ENCODE measurements around the gene SEPHS2.

SEPHS2 gene

DNA sequence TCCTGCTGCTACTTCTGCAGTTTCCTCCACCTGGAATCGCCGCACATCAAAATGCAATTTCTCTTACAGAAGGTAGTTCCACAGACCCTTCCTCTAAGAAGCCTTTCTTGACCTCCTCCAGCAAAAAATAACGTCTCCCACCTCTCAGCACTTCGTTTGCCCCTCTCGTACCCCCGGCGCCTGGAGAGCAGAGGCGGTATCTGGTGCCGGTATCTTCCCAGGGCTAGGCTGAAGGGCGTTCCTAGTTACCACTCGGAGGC is 16.3 kb downstream of the SEPHS2 start:
- DNase-seq: peak in 1 of 3 experiments; percentile 69

- DNase-seq: no peak
These were observed 17.6 kb downstream of the SEPHS2 start for GRCh38 chr16:30428055-30428454.

- DNase-seq: no peak
These were observed 24.7 kb downstream of the SEPHS2 start for GRCh38 chr16:30421010-30421409.

GRCh38 chr16:30418350-30419181 is 27.1 kb downstream of the SEPHS2 start:
- DNase-seq: no peak

DNA sequence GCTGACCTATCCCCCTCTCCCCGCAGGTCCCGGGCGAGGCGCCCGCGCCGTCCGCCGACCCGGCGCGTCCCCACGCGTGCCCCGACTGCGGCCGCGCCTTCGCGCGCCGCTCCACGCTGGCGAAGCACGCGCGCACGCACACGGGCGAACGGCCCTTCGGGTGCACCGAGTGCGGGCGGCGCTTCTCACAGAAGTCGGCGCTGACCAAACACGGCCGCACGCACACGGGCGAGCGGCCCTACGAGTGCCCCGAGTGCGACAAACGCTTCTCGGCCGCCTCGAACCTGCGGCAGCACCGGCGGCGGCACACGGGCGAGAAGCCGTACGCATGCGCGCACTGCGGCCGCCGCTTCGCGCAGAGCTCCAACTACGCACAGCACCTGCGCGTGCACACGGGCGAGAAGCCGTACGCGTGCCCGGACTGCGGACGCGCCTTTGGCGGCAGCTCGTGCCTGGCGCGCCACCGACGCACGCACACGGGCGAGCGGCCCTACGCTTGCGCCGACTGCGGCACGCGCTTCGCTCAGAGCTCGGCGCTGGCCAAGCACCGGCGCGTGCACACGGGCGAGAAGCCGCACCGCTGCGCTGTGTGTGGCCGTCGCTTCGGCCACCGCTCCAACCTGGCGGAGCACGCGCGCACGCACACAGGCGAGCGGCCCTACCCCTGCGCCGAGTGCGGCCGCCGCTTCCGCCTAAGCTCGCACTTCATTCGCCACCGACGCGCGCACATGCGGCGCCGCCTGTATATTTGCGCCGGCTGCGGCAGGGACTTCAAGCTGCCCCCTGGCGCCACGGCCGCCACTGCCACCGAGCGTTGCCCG is 27.9 kb downstream of the SEPHS2 start:
- peak; percentile 92 to 96 (median 96) for DNase-seq

- peak in 1 of 3 experiments; percentile 72 for DNase-seq
These were observed 28.8 kb downstream of the SEPHS2 start for GRCh38 chr16:30416624-30417528.

DNA sequence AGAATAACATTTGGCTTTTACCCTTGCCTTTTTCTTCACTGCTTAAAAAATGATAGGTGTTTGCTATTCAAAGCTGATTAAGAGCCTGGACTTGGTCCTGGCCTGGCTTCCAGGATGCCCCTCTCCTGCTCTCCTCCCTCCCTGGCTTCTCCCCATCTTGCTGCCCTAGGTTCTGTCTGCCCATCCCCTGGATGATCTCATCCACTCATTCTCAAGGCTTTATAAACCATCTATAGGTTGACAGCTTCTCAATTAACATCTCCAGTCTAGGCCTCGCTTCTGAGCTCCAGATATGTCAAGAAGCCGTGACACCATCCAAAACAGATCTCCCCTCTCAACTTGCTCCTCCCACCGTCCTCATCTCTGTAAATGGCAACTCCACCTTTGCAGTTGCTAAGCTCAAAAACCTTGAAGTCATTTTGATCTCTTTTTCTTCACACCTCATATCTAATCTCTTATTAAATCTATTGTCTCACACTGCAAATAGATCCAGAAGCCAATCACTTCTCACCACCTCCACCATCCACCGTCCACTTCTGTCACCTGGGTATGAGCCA is 29.5 kb downstream of the SEPHS2 start:
- no peak for DNase-seq

DNA sequence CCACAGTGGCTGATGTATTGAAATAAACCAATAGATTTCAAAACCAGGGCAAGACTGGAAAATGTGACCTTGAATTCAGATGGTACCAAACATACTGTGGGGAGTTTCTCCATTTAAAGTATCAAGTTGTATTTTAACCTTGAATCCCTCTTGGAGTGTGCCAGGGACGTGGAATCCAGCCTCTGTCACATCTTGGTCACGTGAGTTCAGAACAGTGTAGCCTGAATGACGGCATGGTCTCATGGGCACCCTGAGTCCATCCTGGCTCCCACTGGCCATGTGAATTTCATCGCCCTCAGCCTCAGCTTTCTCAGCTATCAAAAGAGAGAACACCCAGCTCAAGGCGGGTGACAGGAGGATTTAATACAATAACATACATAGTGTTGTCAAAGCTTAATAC is 31.5 kb downstream of the SEPHS2 start:
- no peak for DNase-seq

- no peak for DNase-seq
These were observed 32.4 kb downstream of the SEPHS2 start for GRCh38 chr16:30413112-30413806.

GRCh38 chr16:30409125-30410060 is 36.3 kb downstream of the SEPHS2 start:
- DNase-seq: peak; percentile 73 to 88 (median 77)

DNA sequence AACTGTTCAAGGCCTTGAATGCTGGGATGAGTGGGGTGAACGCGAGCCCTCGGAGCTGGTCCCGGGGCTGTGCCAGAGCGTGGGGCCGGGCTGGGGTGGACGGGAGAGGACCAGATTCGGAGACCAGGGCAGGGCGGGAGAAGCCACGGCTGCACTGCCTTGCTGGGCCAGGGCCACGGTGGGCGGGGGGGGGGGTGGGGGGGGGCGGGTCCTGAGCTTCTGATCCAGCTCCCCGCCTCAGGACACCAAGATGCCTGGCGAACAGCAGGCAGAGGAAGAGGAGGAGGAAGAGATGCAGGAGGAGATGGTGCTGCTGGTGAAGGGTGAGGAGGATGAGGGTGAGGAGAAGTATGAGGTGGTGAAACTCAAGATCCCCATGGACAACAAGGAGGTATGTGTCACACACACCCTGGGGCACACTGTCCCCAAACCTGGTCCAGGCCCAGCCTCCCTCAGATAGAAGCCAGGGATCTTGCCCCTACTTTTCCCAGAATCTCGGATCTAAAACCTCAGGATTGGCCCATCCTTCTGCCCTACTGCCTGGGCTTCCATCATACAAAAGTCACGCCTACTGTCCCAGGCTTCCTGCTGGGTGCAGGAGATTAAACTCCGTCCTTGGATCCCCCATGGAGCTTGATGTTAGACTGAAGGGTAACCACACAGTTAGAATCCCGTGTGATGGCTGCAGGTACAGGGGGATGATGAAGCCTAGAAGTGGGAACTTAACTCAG is 37.7 kb downstream of the SEPHS2 start:
- DNase-seq: peak in 2 of 3 experiments; percentile 20

DNA sequence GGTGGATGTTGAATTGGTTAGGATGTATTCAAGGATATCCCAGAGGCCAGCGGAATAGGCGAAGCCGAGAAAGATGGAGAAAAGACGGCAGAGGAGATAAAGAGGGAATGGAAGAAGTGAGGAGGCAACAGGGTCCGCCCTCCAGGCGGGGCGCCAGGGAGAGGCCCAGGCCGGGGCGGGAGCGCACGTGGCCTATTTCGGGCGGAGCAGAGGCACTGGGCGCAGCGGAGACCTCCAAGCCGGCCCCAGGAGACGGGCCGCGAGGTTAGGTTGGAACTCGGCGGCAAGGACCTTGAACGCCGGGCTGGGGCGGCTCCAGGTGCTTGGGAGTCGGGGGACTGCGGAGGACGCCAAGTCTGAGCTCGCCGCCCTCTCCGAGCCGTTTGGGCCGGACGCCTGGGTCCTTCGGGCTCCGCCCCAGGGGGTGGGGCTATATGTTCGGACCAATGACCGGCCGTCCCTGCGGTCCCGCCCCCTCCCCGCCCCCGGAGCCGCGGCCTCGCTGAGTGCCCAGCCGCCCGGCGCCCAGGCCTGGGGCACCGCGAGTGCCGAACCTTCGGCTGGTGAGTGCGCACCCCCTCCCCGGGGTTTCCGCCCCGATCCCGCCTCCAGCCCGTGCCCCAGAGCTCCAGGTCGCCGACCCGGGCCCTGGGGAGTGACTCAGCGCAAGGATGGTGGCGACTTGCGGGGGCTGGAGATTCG is 38.4 kb downstream of the SEPHS2 start, which contains the start of gene ZNF771:
Gene ZNF771 (plus strand): TSS at position 505 of the 702 bp plus-strand sequence. CDS start 448 bp downstream, outside the sequence.
- peak; percentile 72 to 92 (median 90) for DNase-seq

- no peak for DNase-seq
These were observed 38.9 kb downstream of the SEPHS2 start for GRCh38 chr16:30406795-30407101.

DNA sequence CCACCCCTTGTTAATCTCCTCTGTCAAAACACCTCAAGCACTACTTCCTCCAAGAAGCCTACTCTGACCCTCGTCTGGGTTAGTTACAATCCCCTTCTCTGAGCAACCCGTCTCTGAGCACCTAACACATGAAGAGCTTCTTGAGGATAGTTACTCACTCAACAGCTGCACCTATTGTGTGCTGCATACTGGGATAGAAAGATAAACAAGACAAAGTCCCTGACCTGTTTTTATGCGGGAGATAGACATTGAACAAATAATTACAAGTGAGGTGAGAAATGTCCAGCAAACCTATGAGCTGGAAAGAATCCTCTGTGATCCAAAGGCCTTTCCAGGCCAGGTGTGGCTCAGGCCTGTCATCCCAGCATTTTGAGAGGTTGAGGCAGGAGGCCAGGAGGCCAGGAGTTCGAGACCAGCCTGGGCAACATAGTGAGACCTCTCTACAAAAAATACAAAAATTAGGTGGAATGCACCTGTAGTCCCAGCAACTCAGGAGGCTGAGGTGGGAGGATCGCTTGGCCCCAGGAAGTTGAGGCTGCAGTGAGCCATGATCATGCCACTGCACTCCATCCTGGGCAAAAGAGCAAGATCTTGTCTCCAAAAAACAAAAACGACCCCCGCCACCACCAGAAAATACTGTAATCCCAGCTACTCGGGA is 43.8 kb downstream of the SEPHS2 start:
- peak in 1 of 3 experiments; percentile 8 for DNase-seq

DNA sequence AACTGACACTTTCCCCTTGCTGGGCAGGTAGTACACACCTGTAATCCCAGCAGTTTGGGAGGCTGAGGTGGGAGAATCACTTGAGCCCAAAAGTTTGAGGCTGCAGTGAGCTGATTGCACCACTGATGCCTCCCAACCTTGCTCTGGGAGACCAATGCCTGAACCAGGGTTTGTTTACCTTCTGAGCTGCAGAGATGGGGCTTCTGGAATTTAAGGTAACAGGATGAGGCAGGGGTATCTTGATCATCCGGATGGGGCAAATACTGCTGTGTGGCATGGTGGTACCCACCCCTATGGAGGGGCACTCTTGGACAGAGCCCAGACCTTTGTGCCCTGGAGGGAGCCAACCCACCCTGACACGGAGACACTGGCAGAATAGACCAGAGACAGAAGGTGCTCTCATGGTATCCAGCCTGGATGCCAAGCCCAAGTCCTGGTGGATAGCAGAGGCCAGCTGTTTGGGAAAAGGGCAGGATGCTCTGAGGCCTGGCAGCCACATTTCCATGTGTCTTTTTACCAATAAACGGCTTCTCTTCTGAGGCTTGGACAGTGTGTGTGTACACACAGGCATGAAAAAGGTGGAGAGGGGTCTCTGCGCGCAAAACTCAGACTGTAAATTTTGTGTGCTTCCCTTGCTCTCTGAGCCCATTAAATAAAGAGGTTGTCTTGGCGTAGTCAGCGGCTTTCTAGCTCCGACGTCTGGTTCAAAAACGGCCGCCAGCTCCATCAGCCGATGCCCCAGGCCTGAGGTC is 46.1 kb downstream of the SEPHS2 start:
- no peak for DNase-seq

DNA sequence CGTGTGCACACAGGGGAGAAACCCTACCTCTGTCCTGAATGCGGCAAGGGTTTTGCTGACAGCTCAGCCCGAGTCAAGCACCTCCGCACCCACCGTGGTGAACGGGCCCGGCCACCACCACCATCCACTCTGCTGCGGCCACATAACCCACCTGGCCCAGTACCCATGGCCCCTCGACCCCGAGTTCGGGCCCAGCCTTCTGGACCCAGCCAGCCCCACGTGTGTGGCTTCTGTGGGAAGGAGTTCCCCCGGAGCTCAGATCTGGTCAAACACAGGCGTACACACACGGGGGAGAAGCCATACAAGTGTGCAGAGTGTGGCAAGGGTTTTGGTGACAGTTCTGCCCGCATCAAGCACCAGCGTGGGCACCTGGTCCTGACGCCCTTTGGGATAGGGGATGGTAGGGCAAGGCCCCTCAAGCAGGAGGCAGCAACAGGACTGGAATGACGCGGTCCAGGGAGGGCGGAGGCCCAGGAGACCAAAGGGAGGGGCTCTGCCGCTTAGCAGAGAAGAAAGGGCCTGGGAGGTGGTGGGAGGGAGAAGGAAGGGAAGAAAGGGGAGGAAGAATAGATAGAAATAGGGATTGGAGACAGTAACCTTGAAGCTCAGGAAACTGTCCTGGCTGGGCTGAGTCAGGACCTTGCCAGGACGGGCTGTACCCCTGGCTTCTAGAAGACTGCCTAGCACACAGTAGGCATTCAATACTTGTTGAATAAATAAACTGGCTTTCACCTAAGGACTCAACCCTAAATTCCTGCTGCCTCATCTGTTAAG is 46.8 kb downstream of the SEPHS2 start:
- DNase-seq: no peak

Data from NCI-H1417 (cell line).